CD4-positive, alpha-beta memory T cell (primary cell): ENCODE measurements around the gene CTDNEP1. TPM values are rescaled to one million over a fixed set of nuclear protein-coding genes. Genes with fewer than 3 reads are reported as not detected.
A peak's percentile ranks its signal among the peaks of the same experiment; 100 is the strongest.

Experiments used
- CTCF ChIA-PET: fragments of 350-600 bp; sonication (Branson Sonifier 250); formaldehyde crosslinking; loops from one replicate; lab custom pipeline; 2021; ENCODE audit warnings: inconsistent platforms; ENCODE audit not compliant: partially characterized antibody; lab: Charles Lee
- POLR2A ChIA-PET: fragments of 350-600 bp; sonication (Branson Sonifier 250); formaldehyde crosslinking; loops from one replicate; lab custom pipeline; 2021; ENCODE audit not compliant: partially characterized antibody; lab: Charles Lee
- DNase-seq, 5 donors: peaks; one replicate each; pipeline versions ENCODE4 v3.0.0 to v3.0.0-alpha.2; 2020 to 2022; ENCODE audit warnings: mixed read lengths in 1 of 5
- H3K27ac ChIP-seq: one replicate; pipeline ENCODE4 v1.7.0; 2013; ENCODE audit warnings: low read depth, low read length
- H3K27me3 ChIP-seq: 2 replicates; pipeline ENCODE4 v1.7.0; 2013; ENCODE audit warnings: mild to moderate bottlenecking, low read length, moderate library complexity; ENCODE audit not compliant: insufficient read depth
- H3K36me3 ChIP-seq: 2 replicates; pipeline ENCODE4 v1.7.0; 2013; ENCODE audit warnings: mild to moderate bottlenecking, low read length, moderate library complexity; ENCODE audit not compliant: insufficient read depth
- H3K4me1 ChIP-seq: 2 replicates; pipeline ENCODE4 v1.7.0; 2013; ENCODE audit warnings: mild to moderate bottlenecking, low read length, moderate library complexity; ENCODE audit not compliant: insufficient read depth
- H3K4me3 ChIP-seq, 2 donors: one replicate each; pipeline ENCODE4 v1.7.0; 2013; ENCODE audit warnings: low read length in 2 of 2, mild to moderate bottlenecking in 1 of 2
- H3K9me3 ChIP-seq, 2 donors: one replicate each; pipeline ENCODE4 v1.7.0; 2013; ENCODE audit warnings: low read length in 2 of 2, control low read depth in 1 of 2; ENCODE audit not compliant: control insufficient read depth in 1 of 2
- H3K27ac Mint-ChIP-seq, 7 donors: one replicate each; pipeline ENCODE4 v1.8.0; 2020 to 2021; ENCODE audit warnings: mixed read lengths in 7 of 7, mild to moderate bottlenecking in 6 of 7, inconsistent platforms in 3 of 7, moderate library complexity in 3 of 7
- H3K27me3 Mint-ChIP-seq, 2 donors: one replicate each; pipeline ENCODE4 v1.8.0; 2020 to 2021; ENCODE audit warnings: mixed read lengths in 2 of 2
- H3K36me3 Mint-ChIP-seq, 2 donors: one replicate each; pipeline ENCODE4 v1.8.0; 2020 to 2021; ENCODE audit warnings: mixed read lengths in 2 of 2, inconsistent platforms in 1 of 2, mild to moderate bottlenecking in 1 of 2
- H3K4me1 Mint-ChIP-seq, 4 donors: one replicate each; pipeline ENCODE4 v1.8.0; 2020 to 2021; ENCODE audit warnings: mixed read lengths in 4 of 4, mild to moderate bottlenecking in 1 of 4
- H3K4me3 Mint-ChIP-seq, 8 donors: one replicate each; pipeline ENCODE4 v1.8.0; 2020 to 2021; ENCODE audit warnings: mixed read lengths in 8 of 8, mild to moderate bottlenecking in 7 of 8, moderate library complexity in 6 of 8, inconsistent platforms in 3 of 8
- H3K9me3 Mint-ChIP-seq, 8 donors: one replicate each; pipeline ENCODE4 v1.8.0; 2020 to 2021; ENCODE audit warnings: mixed read lengths in 8 of 8, mild to moderate bottlenecking in 5 of 8, inconsistent platforms in 3 of 8, moderate library complexity in 1 of 8
- intact Hi-C: fragments of 100-400 bp; cut with micrococcal nuclease; formaldehyde crosslinking; loops from one replicate; pipeline ENCODE4 v1.15.1; 2023
- polyA plus RNA-seq, 2 donors: library from polyadenylated mRNA; unstranded; fragments of 300-500 nt; fragmentation: Illumina TruSeq; gene quantifications; one replicate each; pipeline ENCODE4 v1.2.3, GENCODE V29; 2021
- total RNA-seq, 2 experiments: library from RNA; stranded (reverse); gene quantifications; one replicate each; pipeline ENCODE4 v1.2.3, GENCODE V29; 2021

The CTDNEP1 gene
- total and polyA plus RNA-seq, 4 experiments from 2014 or later = 42.4 to 157 (median 102) TPM

DNA sequence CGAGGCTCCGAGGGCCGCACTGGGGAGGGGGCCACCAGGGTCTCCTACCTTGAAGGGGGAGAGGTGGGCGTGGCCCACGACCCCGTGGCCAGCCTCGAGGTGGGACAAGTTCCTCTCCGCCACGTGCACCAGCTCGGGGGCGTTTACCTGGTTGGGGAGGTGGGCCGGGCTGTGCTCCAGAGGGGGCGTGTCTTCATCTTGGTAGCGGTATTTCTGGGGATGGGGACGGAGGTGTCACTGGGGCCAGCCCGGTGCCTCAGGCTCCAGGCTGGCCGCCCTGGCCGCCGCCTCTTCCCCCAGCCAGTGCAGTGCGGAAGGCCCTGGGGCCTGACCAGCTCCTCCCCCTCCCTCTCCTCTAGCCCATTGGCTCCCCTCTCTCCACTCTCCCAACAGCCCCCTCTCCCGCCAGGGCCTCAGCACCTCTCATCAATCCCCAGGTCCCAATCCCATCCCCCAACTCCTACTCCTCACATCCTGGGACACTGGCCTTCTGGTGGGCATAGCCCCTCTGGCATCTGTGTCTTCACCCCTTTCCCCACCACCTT lies 43.4 kb downstream of the CTDNEP1 start:
- CTCF ChIA-PET = interaction anchor here (1.2 kb wide), 1 partner anchor 26 kb away, joined by 3 read pairs; the partner anchor contains the start of gene DVL2
- H3K4me1 Mint-ChIP-seq = peaks cover 16 to 47% (median 30%) of the 10 kb centered on the region in 4 donors

DNA sequence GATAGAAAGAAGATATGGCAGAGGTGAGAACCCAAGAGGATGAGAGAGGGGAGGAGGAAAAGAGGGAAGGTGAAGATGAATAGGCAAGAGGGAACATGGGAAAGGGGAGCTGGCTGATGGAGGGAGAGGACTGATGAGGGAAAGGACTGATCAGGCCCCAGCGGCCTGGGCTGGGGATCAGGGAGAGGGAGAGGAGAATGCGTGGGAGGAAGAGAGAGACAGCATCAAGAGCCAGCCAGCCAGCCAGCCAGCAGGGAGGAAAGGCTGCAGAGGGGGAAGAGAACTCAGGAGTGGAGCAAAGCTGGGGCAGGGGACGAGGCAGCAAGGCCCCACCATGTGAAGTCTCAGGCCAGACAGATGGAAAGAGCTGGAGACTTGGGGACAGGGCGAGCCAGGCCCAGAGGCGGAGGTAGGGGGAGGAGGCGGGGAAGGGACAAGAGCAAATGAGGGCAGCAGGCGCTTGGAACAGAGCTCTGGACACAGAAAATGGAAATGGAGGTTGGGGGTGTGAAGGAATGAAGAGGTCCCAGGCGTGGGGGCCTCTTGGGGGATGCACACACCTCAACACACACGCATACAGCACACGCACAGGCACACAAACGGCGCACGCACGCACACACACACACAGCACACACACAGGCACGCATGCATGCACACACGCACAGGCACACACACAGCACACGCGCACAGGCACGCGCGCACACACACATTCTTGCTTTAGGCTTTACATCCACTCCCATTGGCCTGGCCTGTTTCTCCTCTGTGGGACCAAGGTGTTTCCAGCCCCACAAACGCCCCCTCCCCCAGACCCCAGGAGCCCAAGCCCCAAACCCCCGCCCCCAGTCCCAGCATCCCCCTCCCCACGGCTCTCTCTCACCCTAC lies 44.2 kb downstream of the CTDNEP1 start:
- H3K4me1 ChIP-seq = peaks cover 21% of the 10 kb centered on the region
- H3K9me3 Mint-ChIP-seq = peaks cover 0 to 3% (median 0%) of the 10 kb centered on the region in 8 donors
- H3K27me3 Mint-ChIP-seq = peaks cover 0 to 10% of the 10 kb centered on the region in 2 donors
- H3K4me3 Mint-ChIP-seq = peak overlapping the region in 1 of 8 donors; percentile 45
- POLR2A ChIA-PET = interaction anchor here (0.6 to 1.4 kb wide), 4 partner anchors 12 to 171 kb away, joined by 3 to 5 read pairs (median 4); partner anchors contain the start of genes DLG4, DVL2 and SLC16A13
- H3K4me3 ChIP-seq = no peak overlapping the region
- intact Hi-C loops = no loop called here
- no peaks in the 10 kb centered on the region for H3K9me3 ChIP-seq
- peak in 1 of 5 donors; percentile 29 for DNase-seq
- peak overlapping the region; percentile 92 to 100 (median 100) for H3K27ac Mint-ChIP-seq
- no peaks in the 10 kb centered on the region for H3K27me3 ChIP-seq
- H3K36me3 Mint-ChIP-seq = no peaks in the 10 kb centered on the region
- no peaks in the 10 kb centered on the region for H3K36me3 ChIP-seq
- H3K27ac ChIP-seq = no peak overlapping the region
- peaks cover 16 to 44% (median 29%) of the 10 kb centered on the region in 4 donors for H3K4me1 Mint-ChIP-seq
- CTCF ChIA-PET = interaction anchor here (1.2 kb wide), 1 partner anchor 27 kb away, joined by 3 read pairs; the partner anchor contains the start of gene DVL2

More for the DNA sequence above, 43.4 kb downstream of the CTDNEP1 start:
- Histone ChIP-seq H3K27me3 (no peaks in the 10 kb centered on the region), H3K9me3 (no peaks in the 10 kb centered on the region), H3K4me1 (peaks cover 22% of the 10 kb centered on the region), H3K36me3 (no peaks in the 10 kb centered on the region), H3K27ac (no peak overlapping the region), H3K4me3 (no peak overlapping the region)
- no peak overlapping the region for H3K4me3 Mint-ChIP-seq
- peaks cover 0 to 3% (median 0%) of the 10 kb centered on the region in 8 donors for H3K9me3 Mint-ChIP-seq
- peak in 1 of 5 donors; percentile 40 for DNase-seq
- peaks cover 0 to 10% of the 10 kb centered on the region in 2 donors for H3K27me3 Mint-ChIP-seq
- POLR2A ChIA-PET = interaction anchor here (0.6 to 1.6 kb wide), 5 partner anchors 9 to 172 kb away, joined by 3 to 5 read pairs (median 3); partner anchors contain the start of genes DLG4 and SLC16A13
- intact Hi-C loops = no loop called here
- H3K27ac Mint-ChIP-seq = peak overlapping the region in 4 of 7 donors; percentile 1 to 70 (median 54)
- no peaks in the 10 kb centered on the region for H3K36me3 Mint-ChIP-seq

DNA sequence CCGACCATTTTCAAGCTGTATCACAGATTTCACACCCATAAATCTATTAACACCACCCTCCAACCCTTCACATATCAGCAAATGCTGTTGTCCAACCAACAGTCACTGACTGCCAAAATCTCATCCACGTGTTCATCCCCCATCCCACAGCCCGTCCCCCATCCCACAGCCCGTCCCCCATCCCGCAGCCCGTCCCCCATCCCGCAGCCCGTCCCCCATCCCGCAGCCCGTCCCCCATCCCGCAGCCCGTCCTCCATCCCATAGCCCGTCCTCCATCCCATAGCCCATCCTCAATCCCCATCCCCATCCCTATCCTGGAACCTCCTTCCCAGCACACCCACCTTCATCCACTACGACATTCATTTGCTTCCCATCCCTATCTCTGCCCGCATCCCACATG lies 46.0 kb downstream of the CTDNEP1 start:
- H3K4me1 Mint-ChIP-seq = peaks cover 15 to 38% (median 28%) of the 10 kb centered on the region in 4 donors
- intact Hi-C loops = loop anchor here (1.0 kb wide), 2 partner anchors 9 to 34 kb away; partner anchors contain the start of gene PHF23
- peak overlapping the region; percentile 78 to 92 (median 89) for H3K4me3 Mint-ChIP-seq
- peak overlapping the region in 1 of 2 donors; percentile 51 for H3K4me3 ChIP-seq
- no peaks in the 10 kb centered on the region for H3K27me3 ChIP-seq
- no peaks in the 10 kb centered on the region for H3K36me3 Mint-ChIP-seq
- POLR2A ChIA-PET = interaction anchor here (0.7 to 2.9 kb wide), 7 partner anchors 9 to 379 kb away, joined by 3 to 13 read pairs (median 4); partner anchors contain the start of genes ACADVL, DLG4, GABARAP and PHF23
- peak in 1 of 5 donors; percentile 45 for DNase-seq
- H3K9me3 ChIP-seq = no peaks in the 10 kb centered on the region
- H3K4me1 ChIP-seq = peaks cover 21% of the 10 kb centered on the region
- H3K27me3 Mint-ChIP-seq = peaks cover 0 to 3% of the 10 kb centered on the region in 2 donors
- peak overlapping the region; percentile 92 for H3K27ac ChIP-seq
- H3K27ac Mint-ChIP-seq = peak overlapping the region; percentile 92 to 100 (median 100)
- CTCF ChIA-PET = no interaction called here
- H3K9me3 Mint-ChIP-seq = peaks cover 0 to 3% (median 0%) of the 10 kb centered on the region in 8 donors
- H3K36me3 ChIP-seq = no peaks in the 10 kb centered on the region

DNA sequence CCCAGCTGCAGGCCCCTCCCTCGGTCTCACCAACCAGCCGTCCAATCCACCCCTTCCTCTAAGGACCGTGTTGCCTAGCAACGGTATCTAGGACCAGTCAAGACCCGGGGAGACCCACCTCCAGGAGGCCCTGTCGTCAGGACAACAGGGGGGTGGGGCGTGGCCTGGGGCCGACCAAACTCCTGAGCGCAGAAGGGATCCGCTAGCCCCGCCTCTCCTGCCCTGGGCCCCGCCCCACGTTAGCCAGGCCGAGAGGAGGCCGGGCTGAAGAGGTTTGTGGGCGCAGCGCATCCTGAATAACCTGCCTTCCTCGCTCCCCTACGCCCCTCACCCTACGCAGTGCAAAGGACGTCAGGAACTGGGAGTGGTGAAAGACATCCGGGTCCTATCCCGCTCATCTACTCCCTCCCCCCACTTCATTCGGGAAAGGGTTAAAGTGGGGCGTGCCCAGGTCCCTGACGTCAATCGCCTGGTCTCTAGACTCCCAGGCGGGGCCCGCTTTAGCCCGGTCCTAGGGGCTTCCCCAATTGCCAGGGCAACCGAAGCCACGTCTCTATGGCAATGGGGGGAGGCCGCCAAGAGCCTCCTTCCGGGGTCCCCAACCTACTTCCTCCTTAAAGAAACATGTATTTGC lies 46.6 kb downstream of the CTDNEP1 start:
- intact Hi-C loops = loop anchor here (1.0 kb wide), 2 partner anchors 9 to 34 kb away; partner anchors contain the start of gene PHF23
- Histone ChIP-seq H3K4me1 (peaks cover 21% of the 10 kb centered on the region), H3K36me3 (no peaks in the 10 kb centered on the region), H3K4me3 (peak overlapping the region; percentile 19 to 71), H3K27ac (peak overlapping the region; percentile 92), H3K9me3 (no peaks in the 10 kb centered on the region), H3K27me3 (no peaks in the 10 kb centered on the region)
- H3K4me3 Mint-ChIP-seq = peak overlapping the region; percentile 78 to 92 (median 89)
- ChIA-PET CTCF (no interaction called here), POLR2A (interaction anchor here (0.7 to 2.9 kb wide), 8 partner anchors 9 to 379 kb away, joined by 3 to 13 read pairs (median 4); partner anchors contain the start of genes ACADVL, DLG4, GABARAP and PHF23)
- H3K27ac Mint-ChIP-seq = peak overlapping the region; percentile 92 to 100 (median 100)
- no peaks in the 10 kb centered on the region for H3K27me3 Mint-ChIP-seq
- peaks cover 15 to 38% (median 28%) of the 10 kb centered on the region in 4 donors for H3K4me1 Mint-ChIP-seq
- peak; percentile 97 to 99 (median 97) for DNase-seq
- peaks cover 0 to 3% (median 0%) of the 10 kb centered on the region in 8 donors for H3K9me3 Mint-ChIP-seq
- no peaks in the 10 kb centered on the region for H3K36me3 Mint-ChIP-seq

DNA sequence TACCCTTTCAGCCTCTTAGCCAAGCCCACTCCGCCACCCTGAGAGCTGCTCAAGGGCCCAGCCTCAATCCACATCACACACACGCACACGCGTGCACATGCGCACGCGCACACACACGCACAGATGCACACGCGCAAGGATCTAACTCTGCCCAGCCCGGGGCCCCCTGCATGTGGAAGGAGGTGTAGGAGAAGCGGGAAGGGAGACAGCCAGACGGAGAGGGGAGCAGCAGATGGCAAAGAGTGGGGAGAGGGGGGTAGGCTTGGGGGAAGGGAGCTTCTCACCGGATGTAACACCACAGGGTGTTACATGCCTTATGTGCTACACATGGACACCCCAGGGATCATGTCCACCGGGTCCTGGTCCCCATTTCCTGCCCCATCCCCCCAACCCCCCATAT lies 47.2 kb downstream of the CTDNEP1 start:
- intact Hi-C loops = no loop called here
- H3K4me3 ChIP-seq = peak overlapping the region; percentile 19 to 71
- POLR2A ChIA-PET = interaction anchor here (0.8 to 2.9 kb wide), 6 partner anchors 16 to 380 kb away, joined by 3 to 13 read pairs (median 5); partner anchors contain the start of genes ACADVL, DLG4, GABARAP and PHF23
- CTCF ChIA-PET = no interaction called here
- Mint-ChIP-seq H3K36me3 (no peaks in the 10 kb centered on the region), H3K9me3 (peaks cover 0 to 3% (median 0%) of the 10 kb centered on the region in 8 donors), H3K27ac (peak overlapping the region; percentile 92 to 100 (median 100)), H3K4me1 (peaks cover 15 to 38% (median 28%) of the 10 kb centered on the region in 4 donors), H3K4me3 (peak overlapping the region; percentile 78 to 92 (median 89)), H3K27me3 (no peaks in the 10 kb centered on the region)
- peaks cover 21% of the 10 kb centered on the region for H3K4me1 ChIP-seq
- no peaks in the 10 kb centered on the region for H3K36me3 ChIP-seq
- DNase-seq = no peak
- H3K9me3 ChIP-seq = no peaks in the 10 kb centered on the region
- no peaks in the 10 kb centered on the region for H3K27me3 ChIP-seq
- peak overlapping the region; percentile 92 for H3K27ac ChIP-seq

DNA sequence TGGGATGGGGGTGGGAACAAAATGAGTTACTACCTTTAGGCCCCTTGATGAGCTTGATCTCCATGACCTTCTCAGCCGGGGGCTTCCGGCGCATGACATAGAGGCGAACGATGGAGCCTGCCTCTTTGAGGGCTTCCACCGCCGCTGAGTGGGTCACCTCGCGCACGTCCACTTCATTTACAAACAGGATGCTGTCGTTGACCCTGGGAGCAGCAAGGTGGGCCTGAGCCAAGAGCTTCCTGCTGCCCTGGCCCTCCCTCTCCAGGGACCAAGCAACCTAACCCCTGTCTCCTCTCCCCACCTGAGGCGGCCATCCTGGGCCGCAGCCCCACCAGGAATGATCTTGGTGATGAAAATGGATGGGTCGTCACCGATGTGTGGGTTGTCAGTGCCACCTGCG lies 48.1 kb downstream of the CTDNEP1 start:
- no peaks in the 10 kb centered on the region for H3K9me3 ChIP-seq
- peaks cover 21% of the 10 kb centered on the region for H3K4me1 ChIP-seq
- Mint-ChIP-seq H3K9me3 (peaks cover 0 to 3% (median 0%) of the 10 kb centered on the region in 8 donors), H3K36me3 (no peaks in the 10 kb centered on the region), H3K4me1 (peaks cover 15 to 38% (median 28%) of the 10 kb centered on the region in 4 donors), H3K4me3 (peak overlapping the region in 5 of 8 donors; percentile 8 to 88 (median 59)), H3K27ac (peak overlapping the region; percentile 88 to 100 (median 99)), H3K27me3 (no peaks in the 10 kb centered on the region)
- peak overlapping the region; percentile 92 for H3K27ac ChIP-seq
- intact Hi-C loops = no loop called here
- H3K4me3 ChIP-seq = no peak overlapping the region
- POLR2A ChIA-PET = interaction anchor here (1.0 to 1.7 kb wide), 3 partner anchors 17 to 168 kb away, joined by 3 to 6 read pairs (median 3); partner anchors contain the start of gene SLC16A13
- no peaks in the 10 kb centered on the region for H3K27me3 ChIP-seq
- CTCF ChIA-PET = no interaction called here
- H3K36me3 ChIP-seq = no peaks in the 10 kb centered on the region
- peak in 1 of 5 donors; percentile 29 for DNase-seq
